ENCODE measurements around the gene TTLL6.
"Not testable (repeated sequence)": the region's sequence is repeated elsewhere in the genome, so short reads cannot be mapped to it uniquely, and the experiment has no call there.

Gene TTLL6

GRCh38 chr17:48830840-48831548, 14.0 kb upstream of the TTLL6 start, which contains the start of gene CALCOCO2:
CALCOCO2 (plus strand) TSS chr17:48831035; CDS start chr17:48841708, 10,673 bp downstream.
- H3K27me3 Mint-ChIP-seq, result peaks cover 6% of the 10 kb centered on the region
- H3K4me1 Mint-ChIP-seq, result peaks cover 62% of the 10 kb centered on the region
- no peaks in the 10 kb centered on the region for H3K9me3 Mint-ChIP-seq
- ATAC-seq (peak; percentile 92), DNase-seq (peak; percentile 85 to 90)
- peak within 1 kb of the TSS; percentile 99 to 100 for H3K27ac Mint-ChIP-seq
- peak within 1 kb of the TSS; percentile 97 to 98 for H3K4me3 Mint-ChIP-seq

- Mint-ChIP-seq H3K9me3 (no peaks in the 10 kb centered on the region), H3K4me1 (peaks cover 20% of the 10 kb centered on the region), H3K4me3 (no peak overlapping the region), H3K27ac (no peak overlapping the region), H3K27me3 (peaks cover 26% of the 10 kb centered on the region)
- no peak for ATAC-seq
- no peak for DNase-seq
These were observed 8.7 kb upstream of the TTLL6 start for GRCh38 chr17:48825446-48826381.

- H3K9me3 Mint-ChIP-seq, DNase-seq, ATAC-seq, H3K4me3 Mint-ChIP-seq, H3K27ac Mint-ChIP-seq: not testable (repeated sequence)
- Mint-ChIP-seq H3K4me1 (peaks cover 17% of the 10 kb centered on the region), H3K27me3 (peaks cover 64% of the 10 kb centered on the region)
These were observed 3.9 kb upstream of the TTLL6 start for GRCh38 chr17:48820936-48821335.

GRCh38 chr17:48819466-48819865, 2.4 kb upstream of the TTLL6 start:
- peaks cover 78% of the 10 kb centered on the region for H3K27me3 Mint-ChIP-seq
- DNase-seq, result no peak
- H3K4me1 Mint-ChIP-seq, result peaks cover 30% of the 10 kb centered on the region
- no peak overlapping the region for H3K4me3 Mint-ChIP-seq
- H3K27ac Mint-ChIP-seq, result no peak overlapping the region
- ATAC-seq, result no peak
- no peaks in the 10 kb centered on the region for H3K9me3 Mint-ChIP-seq

- Mint-ChIP-seq H3K27ac (no peak overlapping the region), H3K4me3 (no peak overlapping the region), H3K9me3 (no peaks in the 10 kb centered on the region), H3K27me3 (peaks cover 82% of the 10 kb centered on the region), H3K4me1 (peaks cover 31% of the 10 kb centered on the region)
- ATAC-seq, result no peak
- DNase-seq, result no peak
These were observed 1.4 kb upstream of the TTLL6 start for GRCh38 chr17:48818361-48818841.

GRCh38 chr17:48816438-48816773, 623 bp downstream of the TTLL6 start:
- H3K4me1 Mint-ChIP-seq, result peaks cover 31% of the 10 kb centered on the region
- peak overlapping the region; percentile 79 to 82 for H3K4me3 Mint-ChIP-seq
- H3K27me3 Mint-ChIP-seq, result peaks cover 76% of the 10 kb centered on the region
- no peaks in the 10 kb centered on the region for H3K9me3 Mint-ChIP-seq
- no peak for ATAC-seq
- no peak for DNase-seq
- H3K27ac Mint-ChIP-seq, result peak overlapping the region in 1 of 2 donors; percentile 79

- Mint-ChIP-seq H3K4me1 (peaks cover 31% of the 10 kb centered on the region), H3K9me3 (no peaks in the 10 kb centered on the region), H3K27me3 (peaks cover 66% of the 10 kb centered on the region), H3K4me3 (no peak overlapping the region), H3K27ac (no peak overlapping the region)
- DNase-seq (no peak), ATAC-seq (no peak)
These were observed 1.7 kb downstream of the TTLL6 start for GRCh38 chr17:48815311-48815710.

- Mint-ChIP-seq H3K4me1 (peaks cover 31% of the 10 kb centered on the region), H3K4me3 (no peak overlapping the region), H3K27ac (no peak overlapping the region), H3K27me3 (peaks cover 62% of the 10 kb centered on the region), H3K9me3 (no peaks in the 10 kb centered on the region)
- ATAC-seq (peak; percentile 66), DNase-seq (peak; percentile 44 to 56)
These were observed 2.5 kb downstream of the TTLL6 start for GRCh38 chr17:48814504-48814903.

- no peak overlapping the region for H3K27ac Mint-ChIP-seq
- DNase-seq, result no peak
- peaks cover 37% of the 10 kb centered on the region for H3K27me3 Mint-ChIP-seq
- no peaks in the 10 kb centered on the region for H3K9me3 Mint-ChIP-seq
- ATAC-seq, result no peak
- no peak overlapping the region for H3K4me3 Mint-ChIP-seq
- peaks cover 23% of the 10 kb centered on the region for H3K4me1 Mint-ChIP-seq
These were observed 5.0 kb downstream of the TTLL6 start for GRCh38 chr17:48812001-48812400.

- H3K9me3 Mint-ChIP-seq, result no peaks in the 10 kb centered on the region
- H3K27me3 Mint-ChIP-seq, result peaks cover 21% of the 10 kb centered on the region
- peaks cover 4% of the 10 kb centered on the region for H3K4me1 Mint-ChIP-seq
- H3K4me3 Mint-ChIP-seq, result no peak overlapping the region
- no peak overlapping the region for H3K27ac Mint-ChIP-seq
- ATAC-seq, result no peak
- no peak for DNase-seq
These were observed 7.8 kb downstream of the TTLL6 start for GRCh38 chr17:48809182-48809581.

- H3K27me3 Mint-ChIP-seq, result peaks cover 30% of the 10 kb centered on the region
- H3K4me1 Mint-ChIP-seq, result peaks cover 4% of the 10 kb centered on the region
- H3K9me3 Mint-ChIP-seq, result no peaks in the 10 kb centered on the region
- H3K4me3 Mint-ChIP-seq, result no peak overlapping the region
- no peak overlapping the region for H3K27ac Mint-ChIP-seq
- ATAC-seq (peak; percentile 91), DNase-seq (peak; percentile 66 to 67)
These were observed 12.1 kb downstream of the TTLL6 start for GRCh38 chr17:48804936-48805411.

GRCh38 chr17:48800626-48801217, 16.3 kb downstream of the TTLL6 start:
- Mint-ChIP-seq H3K4me1 (peaks cover 4% of the 10 kb centered on the region), H3K9me3 (no peaks in the 10 kb centered on the region), H3K27me3 (peaks cover 59% of the 10 kb centered on the region), H3K27ac (peak overlapping the region in 1 of 2 donors; percentile 48), H3K4me3 (no peak overlapping the region)
- no peak for DNase-seq
- no peak for ATAC-seq

GRCh38 chr17:48799069-48799723, 17.8 kb downstream of the TTLL6 start:
- DNase-seq, result no peak
- no peaks in the 10 kb centered on the region for H3K9me3 Mint-ChIP-seq
- peak overlapping the region in 1 of 2 donors; percentile 74 for H3K27ac Mint-ChIP-seq
- no peak overlapping the region for H3K4me3 Mint-ChIP-seq
- peaks cover 56% of the 10 kb centered on the region for H3K27me3 Mint-ChIP-seq
- H3K4me1 Mint-ChIP-seq, result no peaks in the 10 kb centered on the region
- ATAC-seq, result no peak

- H3K27ac Mint-ChIP-seq, H3K9me3 Mint-ChIP-seq, ATAC-seq, H3K4me3 Mint-ChIP-seq, DNase-seq: not testable (repeated sequence)
- Mint-ChIP-seq H3K27me3 (peaks cover 74% of the 10 kb centered on the region), H3K4me1 (peaks cover 14% of the 10 kb centered on the region)
These were observed 20.9 kb downstream of the TTLL6 start for GRCh38 chr17:48796163-48796522.
